ENCODE measurements around the gene TAF3.

TAF3 gene

GRCh38 chr10:8047452-8048280, 229.4 kb downstream of the TAF3 start:
- DNase-seq (ENCODE audit: low read depth in 2 of 2): no peak

- no peak for DNase-seq (ENCODE audit: low read depth in 2 of 2)
These were observed 230.1 kb downstream of the TAF3 start for GRCh38 chr10:8048281-8049008.

- no peak for DNase-seq (ENCODE audit: low read depth in 2 of 2)
These were observed 230.9 kb downstream of the TAF3 start for GRCh38 chr10:8049045-8049864.

- DNase-seq (ENCODE audit: low read depth in 2 of 2): no peak
These were observed 231.7 kb downstream of the TAF3 start for GRCh38 chr10:8049865-8050555.

- no peak for DNase-seq (ENCODE audit: low read depth in 2 of 2)
These were observed 232.3 kb downstream of the TAF3 start for GRCh38 chr10:8050556-8051108.

- DNase-seq (ENCODE audit: low read depth in 2 of 2): no peak
These were observed 233.0 kb downstream of the TAF3 start for GRCh38 chr10:8051109-8051821.

GRCh38 chr10:8051851-8052257, 233.5 kb downstream of the TAF3 start:
- no peak for DNase-seq (ENCODE audit: low read depth in 2 of 2)

- no peak for DNase-seq (ENCODE audit: low read depth in 2 of 2)
These were observed 234.1 kb downstream of the TAF3 start for GRCh38 chr10:8052341-8052955.

GRCh38 chr10:8052956-8053445, 234.7 kb downstream of the TAF3 start:
- no peak for DNase-seq (ENCODE audit: low read depth in 2 of 2)

GRCh38 chr10:8053446-8054243, 235.3 kb downstream of the TAF3 start:
- DNase-seq (ENCODE audit: low read depth in 2 of 2): peak; percentile 95 to 98

- no peak for DNase-seq (ENCODE audit: low read depth in 2 of 2)
These were observed 235.9 kb downstream of the TAF3 start for GRCh38 chr10:8054244-8054493.

- DNase-seq (ENCODE audit: low read depth in 2 of 2): peak; percentile 78 to 80
These were observed 236.4 kb downstream of the TAF3 start, which contains the start of gene GATA3 for GRCh38 chr10:8054494-8055407. Gene GATA3, plus strand, starts transcription at chr10:8054688. Its CDS starts 968 bp downstream, at chr10:8055656.

GRCh38 chr10:8055420-8056349, 237.4 kb downstream of the TAF3 start:
- DNase-seq (ENCODE audit: low read depth in 2 of 2): no peak

- no peak for DNase-seq (ENCODE audit: low read depth in 2 of 2)
These were observed 238.1 kb downstream of the TAF3 start for GRCh38 chr10:8056378-8056777.

- DNase-seq (ENCODE audit: low read depth in 2 of 2): no peak
These were observed 238.6 kb downstream of the TAF3 start for GRCh38 chr10:8056871-8057331.

- DNase-seq (ENCODE audit: low read depth in 2 of 2): no peak
These were observed 239.4 kb downstream of the TAF3 start for GRCh38 chr10:8057636-8058273.
